Prostate gland (tissue), 2 donors: Measurements from ENCODE around the gene DIPK1B. TPM values are rescaled to one million over a fixed set of nuclear protein-coding genes. Genes with fewer than 3 reads are reported as not detected.

ENCODE experiments used
- DNase-seq: peaks from one replicate; pipeline ENCODE4 v3.0.0-alpha.2; 2019; ENCODE audit warnings: low spot score
- H3K27ac ChIP-seq, 2 donors: fragments of 200-600 bp; sonication (generic); 2 replicates each; pipeline ENCODE4 v1.5.1; 2017 to 2019
- H3K27me3 ChIP-seq: fragments of 200-600 bp; sonication (generic); replicated peaks from 2 replicates; pipeline ENCODE4 v1.5.1; 2019; ENCODE audit not compliant: insufficient read depth
- H3K36me3 ChIP-seq, 2 donors: fragments of 200-600 bp; sonication (generic); 1 replicate in 1 of 2; 2 replicates in 1 of 2; pipeline versions ENCODE4 v1.5.1 to v1.8.1; 2017 to 2019
- H3K4me1 ChIP-seq: fragments of 200-600 bp; sonication (generic); replicated peaks from 2 replicates; pipeline ENCODE4 v1.5.1; 2019
- H3K4me3 ChIP-seq, 2 donors: fragments of 200-600 bp; sonication (generic); 2 replicates each; pipeline ENCODE4 v1.5.1; 2017 to 2019
- H3K9me3 ChIP-seq: fragments of 200-600 bp; sonication (generic); 2 replicates; pipeline ENCODE4 v1.5.1; 2017
- POLR2A ChIP-seq: fragments of 450-650 bp; IDR thresholded peaks from one replicate; pipeline ENCODE4 v1.6.1; 2016; ENCODE audit warnings: antibody characterized with exemption, mild to moderate bottlenecking
- POLR2AphosphoS5 ChIP-seq: sonication (generic); formaldehyde crosslinking; IDR thresholded peaks from one replicate; pipeline ENCODE4 v1.6.1; 2017; ENCODE audit warnings: antibody characterized with exemption
- WGBS: methylation state at CpG from one replicate; pipeline ENCODE4 v1.1.5; 2018; 5-methylcytosine and 5-hydroxymethylcytosine counted together
- intact Hi-C: fragments of 100-400 bp; cut with DNase I; formaldehyde crosslinking; loops from one replicate; pipeline ENCODE4 v1.14.2; 2022
- total RNA-seq, 2 donors: library from RNA; depleted of rRNA; stranded (reverse); fragments of >200 nt; gene quantifications; one replicate each; pipeline ENCODE4 v1.1.0, GENCODE V29; 2016
- TF ChIP-seq, protein P1 (sequence below), 4 experiments: fragments of 200-600 bp in 2 of 4; fragments of 450-650 bp in 2 of 4; sonication (generic) in 2 of 4; IDR thresholded peaks; 1 replicate in 3 of 4; 2 replicates in 1 of 4; pipeline ENCODE4 v1.5.1; 2016 to 2019; ENCODE audit warnings: antibody characterized with exemption in 4 of 4, mild to moderate bottlenecking in 2 of 4, moderate library complexity in 2 of 4

Gene DIPK1B
- total RNA-seq, 2 donors from 2014 or later, result 18.9 to 27.8 TPM

DNA sequence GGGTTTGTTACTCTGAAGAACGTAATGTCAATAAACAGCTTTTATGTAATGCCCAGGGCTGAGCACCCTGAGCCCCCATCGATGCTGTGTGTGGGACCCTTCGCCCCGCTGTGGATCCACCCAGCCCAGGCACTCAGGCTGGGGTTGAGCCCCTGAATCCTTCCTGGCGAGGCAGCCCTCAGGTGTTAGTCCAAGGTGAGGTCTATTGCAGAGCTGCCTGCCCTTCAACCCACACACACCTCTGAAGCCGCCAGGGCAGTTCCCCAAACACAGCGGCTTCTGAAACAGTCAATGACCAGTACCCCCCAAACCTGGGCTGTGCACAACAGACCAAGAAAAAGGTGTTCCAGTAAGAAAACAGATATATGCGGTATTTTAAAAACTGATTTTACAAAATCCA is 11.6 kb downstream of the DIPK1B start:
- Histone ChIP-seq H3K9me3 (no peaks in the 10 kb centered on the region), H3K27ac (no peak overlapping the region), H3K36me3 (peaks cover 0 to 5% of the 10 kb centered on the region in 2 donors), H3K27me3 (no peaks in the 10 kb centered on the region), H3K4me1 (peaks cover 12% of the 10 kb centered on the region), H3K4me3 (no peak overlapping the region)
- TF ChIP-seq POLR2A (no peak), POLR2AphosphoS5 (no peak)
- TF ChIP-seq, protein P1, sequence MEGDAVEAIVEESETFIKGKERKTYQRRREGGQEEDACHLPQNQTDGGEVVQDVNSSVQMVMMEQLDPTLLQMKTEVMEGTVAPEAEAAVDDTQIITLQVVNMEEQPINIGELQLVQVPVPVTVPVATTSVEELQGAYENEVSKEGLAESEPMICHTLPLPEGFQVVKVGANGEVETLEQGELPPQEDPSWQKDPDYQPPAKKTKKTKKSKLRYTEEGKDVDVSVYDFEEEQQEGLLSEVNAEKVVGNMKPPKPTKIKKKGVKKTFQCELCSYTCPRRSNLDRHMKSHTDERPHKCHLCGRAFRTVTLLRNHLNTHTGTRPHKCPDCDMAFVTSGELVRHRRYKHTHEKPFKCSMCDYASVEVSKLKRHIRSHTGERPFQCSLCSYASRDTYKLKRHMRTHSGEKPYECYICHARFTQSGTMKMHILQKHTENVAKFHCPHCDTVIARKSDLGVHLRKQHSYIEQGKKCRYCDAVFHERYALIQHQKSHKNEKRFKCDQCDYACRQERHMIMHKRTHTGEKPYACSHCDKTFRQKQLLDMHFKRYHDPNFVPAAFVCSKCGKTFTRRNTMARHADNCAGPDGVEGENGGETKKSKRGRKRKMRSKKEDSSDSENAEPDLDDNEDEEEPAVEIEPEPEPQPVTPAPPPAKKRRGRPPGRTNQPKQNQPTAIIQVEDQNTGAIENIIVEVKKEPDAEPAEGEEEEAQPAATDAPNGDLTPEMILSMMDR (IDR thresholded peaks at IDR 0.05), result no peak
- whole genome bisulfite sequencing, result 94% methylated on average over 8 of the region's 8 CpGs
- intact Hi-C loops, result loop anchor here (10.0 kb wide), 1 partner anchor 121 kb away; the partner anchor contains the start of genes AJM1 and PHPT1
- no peak for DNase-seq

DNA sequence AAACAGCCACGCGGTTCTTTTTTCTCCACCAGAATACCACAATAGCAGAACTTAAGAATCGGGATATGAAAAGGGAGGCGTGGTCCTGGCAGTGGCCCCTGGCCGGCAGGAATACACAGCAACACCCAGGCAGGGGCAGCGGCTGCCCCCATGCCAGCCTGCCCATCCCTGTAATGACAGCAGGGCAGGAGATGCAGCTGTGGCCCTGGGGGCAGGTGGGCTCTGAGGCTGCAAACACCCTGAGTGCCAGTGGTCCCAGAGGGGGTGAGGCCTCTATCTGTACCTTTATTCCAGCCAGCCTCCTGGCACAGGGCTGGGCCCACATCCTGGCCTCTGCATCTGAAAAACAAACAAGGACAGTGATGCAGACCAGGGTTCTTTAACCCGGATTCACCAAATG is 12.4 kb downstream of the DIPK1B start:
- intact Hi-C loops, result loop anchor here (10.0 kb wide), 1 partner anchor 120 kb away; the partner anchor contains the start of genes AJM1 and PHPT1
- no peak overlapping the region for H3K27ac ChIP-seq
- WGBS, result 79% methylated on average over 7 of the region's 7 CpGs
- TF ChIP-seq, protein P1 (IDR thresholded peaks at IDR 0.05), result no peak
- no peak for TF ChIP-seq POLR2A
- TF ChIP-seq POLR2AphosphoS5, result no peak
- H3K27me3 ChIP-seq, result no peaks in the 10 kb centered on the region
- no peaks in the 10 kb centered on the region for H3K9me3 ChIP-seq
- DNase-seq, result no peak
- H3K36me3 ChIP-seq, result peaks cover 0 to 5% of the 10 kb centered on the region in 2 donors
- H3K4me3 ChIP-seq, result no peak overlapping the region
- H3K4me1 ChIP-seq, result peaks cover 14% of the 10 kb centered on the region

- peak; percentile 48 for DNase-seq
- Histone ChIP-seq H3K27ac (peak overlapping the region; percentile 32 to 67), H3K27me3 (no peaks in the 10 kb centered on the region), H3K9me3 (no peaks in the 10 kb centered on the region), H3K36me3 (peaks cover 0 to 5% of the 10 kb centered on the region in 2 donors), H3K4me1 (peaks cover 14% of the 10 kb centered on the region), H3K4me3 (peak overlapping the region in 1 of 2 donors; percentile 84)
- TF ChIP-seq, protein P1 (IDR thresholded peaks at IDR 0.05), result no peak
- peak; percentile 19 for TF ChIP-seq POLR2AphosphoS5
- intact Hi-C loops, result loop anchor here (10.0 kb wide), 1 partner anchor 119 kb away; the partner anchor contains the start of genes AJM1 and PHPT1
- WGBS, result 55% methylated on average over 10 of the region's 10 CpGs
These were observed 13.2 kb downstream of the DIPK1B start for GRCh38 chr9:136725612-136726011.

DNA sequence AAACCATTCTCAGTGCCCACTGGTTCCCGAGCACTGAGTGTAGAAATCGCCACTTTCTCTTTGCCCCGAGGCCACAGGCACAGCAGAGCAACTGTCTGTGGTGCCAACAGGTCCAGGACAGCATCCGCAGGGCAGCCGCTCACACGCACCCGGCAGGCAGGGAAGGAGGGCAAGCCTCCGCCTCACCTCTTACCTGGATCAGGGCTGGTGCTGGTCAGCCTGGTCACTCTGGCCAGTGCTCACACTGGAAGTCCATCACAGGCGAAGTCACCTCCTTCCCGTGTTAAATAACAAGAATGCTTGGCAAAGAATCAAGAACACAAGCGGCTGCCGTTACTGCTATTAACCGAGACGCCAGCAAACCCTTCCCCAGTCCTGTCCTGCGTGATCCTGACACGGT is 13.7 kb downstream of the DIPK1B start:
- peaks cover 0 to 5% of the 10 kb centered on the region in 2 donors for H3K36me3 ChIP-seq
- peak overlapping the region in 1 of 2 donors; percentile 84 for H3K4me3 ChIP-seq

More for the DNA sequence above, 13.7 kb downstream of the DIPK1B start:
- Histone ChIP-seq H3K4me1 (peaks cover 14% of the 10 kb centered on the region), H3K27ac (peak overlapping the region; percentile 32 to 67), H3K9me3 (no peaks in the 10 kb centered on the region), H3K27me3 (no peaks in the 10 kb centered on the region)
- TF ChIP-seq, protein P1 (IDR thresholded peaks at IDR 0.05), result no peak
- TF ChIP-seq POLR2AphosphoS5 (no peak), POLR2A (no peak)
- intact Hi-C loops, result loop anchor here (10.0 kb wide), 1 partner anchor 119 kb away; the partner anchor contains the start of genes AJM1 and PHPT1
- DNase-seq, result no peak
- 27% methylated on average over 12 of the region's 16 CpGs for WGBS
